ENCODE measurements around the gene MKX.
"Not testable (repeated sequence)": the region's sequence is repeated elsewhere in the genome, so short reads cannot be mapped to it uniquely, and the experiment has no call there.

Gene MKX

DNA sequence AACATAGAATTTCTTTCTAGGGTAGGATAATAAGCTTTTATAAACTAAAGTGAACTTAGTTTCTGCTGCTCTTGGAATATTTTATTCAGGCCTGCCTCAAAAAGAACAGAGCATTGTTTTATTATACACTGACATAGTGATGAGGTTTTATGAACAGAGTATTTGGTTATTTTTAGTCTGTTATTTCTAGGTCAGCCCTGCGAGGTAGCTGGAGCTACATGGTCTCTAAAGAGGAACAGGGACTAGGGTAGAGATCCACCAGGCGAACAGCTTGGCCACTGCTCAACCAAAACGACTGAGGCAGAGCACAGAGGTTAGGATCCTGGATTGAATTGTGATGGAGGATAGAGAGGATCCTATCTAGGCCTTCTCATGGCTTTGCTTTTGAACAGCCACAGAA, 53.0 kb downstream of the MKX start:
- DNase-seq (ENCODE audit: low spot score), result no peak

DNA sequence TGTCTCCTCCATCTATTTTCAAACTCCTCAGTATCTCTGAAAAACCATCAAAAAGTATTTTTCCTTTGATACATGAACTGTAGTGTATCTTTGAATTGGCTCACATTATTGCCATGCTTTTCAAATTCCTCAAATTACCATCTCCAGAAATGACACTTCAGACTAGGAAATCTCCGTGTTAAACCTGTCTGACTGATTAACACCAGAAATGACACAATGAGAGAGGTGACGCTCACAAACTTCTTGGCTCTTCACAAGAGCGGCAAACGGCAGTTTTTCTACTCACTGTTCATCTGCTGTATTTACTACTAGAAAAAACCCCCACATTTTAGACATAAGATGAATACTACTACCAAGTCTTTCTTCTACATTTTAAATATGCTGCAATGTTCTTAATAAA, 56.6 kb downstream of the MKX start:
- DNase-seq (ENCODE audit: low spot score), result no peak

DNA sequence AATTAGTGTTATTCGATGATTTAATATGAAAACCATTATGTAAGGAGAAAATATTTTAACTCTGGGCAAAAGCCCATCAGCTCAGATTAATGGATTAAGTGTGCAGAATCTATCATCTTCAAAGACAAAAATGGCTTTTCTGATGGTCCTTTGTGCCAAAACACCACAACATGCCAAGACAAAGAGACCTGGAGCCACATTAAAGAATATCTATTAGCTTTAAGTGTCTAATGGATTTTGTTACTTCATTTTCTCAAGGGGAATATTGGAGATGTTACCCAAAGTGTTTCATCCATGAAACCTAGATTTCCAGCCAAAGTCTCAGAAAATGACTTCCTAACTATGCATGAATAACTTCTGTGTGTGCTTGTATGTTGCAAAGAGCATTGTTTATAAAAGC, 57.3 kb downstream of the MKX start:
- no peak for DNase-seq (ENCODE audit: low spot score)

DNA sequence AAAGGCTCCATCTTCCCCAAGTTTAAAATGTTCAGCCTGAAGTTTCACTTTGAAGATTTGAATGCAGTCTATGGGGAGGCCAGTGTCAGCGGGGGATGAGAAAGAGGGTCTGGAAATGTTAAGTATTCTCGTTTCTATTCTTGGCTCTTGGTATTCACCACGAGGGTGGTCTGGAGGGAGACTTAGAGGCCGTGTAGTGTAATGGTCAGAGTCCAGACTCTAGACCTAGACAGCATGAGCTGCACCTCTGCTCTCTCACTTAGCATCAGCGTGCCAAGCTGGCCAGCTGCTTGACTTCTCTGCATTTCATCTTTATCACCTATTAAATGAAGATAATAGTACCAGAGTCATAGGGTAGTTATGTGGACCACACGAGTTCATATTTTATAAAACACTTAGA, 57.9 kb downstream of the MKX start:
- no peak for DNase-seq (ENCODE audit: low spot score)

DNA sequence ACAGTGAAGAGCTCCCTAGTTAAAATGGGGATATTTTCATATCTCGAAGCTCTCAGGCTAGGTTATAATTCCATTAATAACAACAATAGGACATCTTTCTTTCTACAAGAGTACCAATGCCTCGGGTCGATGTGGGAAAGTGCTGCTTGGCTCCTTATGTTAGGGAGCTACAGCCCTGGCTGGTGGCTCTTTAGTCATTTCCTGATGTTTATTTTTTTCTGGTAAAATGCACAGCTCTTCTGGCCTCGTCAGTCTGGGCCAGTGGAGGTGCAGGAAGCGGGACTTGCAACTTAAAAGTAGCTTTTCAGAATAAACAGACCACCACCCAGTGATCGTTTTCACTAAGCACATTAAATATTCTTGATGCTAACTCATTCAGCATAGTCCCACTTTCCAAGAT, 58.3 kb downstream of the MKX start:
- no peak for DNase-seq (ENCODE audit: low spot score)

DNA sequence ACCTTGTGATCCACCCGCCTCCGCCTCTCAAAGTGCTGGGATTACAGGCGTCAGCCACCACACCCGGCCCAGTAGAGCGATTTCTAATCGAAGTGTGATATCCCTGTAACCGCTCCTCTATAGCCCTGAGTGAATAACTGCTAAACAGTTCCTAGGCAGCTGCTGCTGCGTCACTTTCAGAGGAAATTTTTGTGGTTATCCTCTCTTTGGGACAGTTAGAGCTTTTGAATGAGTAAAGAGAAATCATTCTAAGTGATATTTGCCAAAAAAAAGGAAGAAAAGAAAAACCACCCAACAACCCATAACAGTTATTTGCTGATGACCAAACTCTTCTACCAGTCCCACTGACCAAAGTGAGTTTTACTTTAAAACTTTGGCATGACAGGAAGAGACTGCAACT, 59.9 kb downstream of the MKX start:
- no peak for DNase-seq (ENCODE audit: low spot score)

DNA sequence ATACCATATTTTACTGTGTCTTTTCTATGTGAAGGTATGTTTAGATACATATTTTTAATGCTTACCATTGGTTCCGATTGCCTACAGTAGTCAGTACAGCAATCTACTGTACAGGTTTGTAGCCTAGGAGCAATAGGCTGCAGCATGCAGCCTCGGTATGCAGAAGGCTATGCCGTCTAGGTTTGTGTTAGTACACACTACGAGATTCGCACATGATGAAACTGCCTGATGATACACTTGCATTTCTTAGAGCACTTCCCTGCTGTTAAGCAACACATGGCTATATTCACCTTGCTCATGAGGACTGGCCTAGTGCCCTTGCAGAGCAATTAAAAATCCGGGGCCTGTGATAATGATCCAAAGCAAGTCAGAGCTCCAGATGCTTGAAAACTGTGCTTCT, 62.4 kb downstream of the MKX start:
- DNase-seq (ENCODE audit: low spot score), result no peak

DNA sequence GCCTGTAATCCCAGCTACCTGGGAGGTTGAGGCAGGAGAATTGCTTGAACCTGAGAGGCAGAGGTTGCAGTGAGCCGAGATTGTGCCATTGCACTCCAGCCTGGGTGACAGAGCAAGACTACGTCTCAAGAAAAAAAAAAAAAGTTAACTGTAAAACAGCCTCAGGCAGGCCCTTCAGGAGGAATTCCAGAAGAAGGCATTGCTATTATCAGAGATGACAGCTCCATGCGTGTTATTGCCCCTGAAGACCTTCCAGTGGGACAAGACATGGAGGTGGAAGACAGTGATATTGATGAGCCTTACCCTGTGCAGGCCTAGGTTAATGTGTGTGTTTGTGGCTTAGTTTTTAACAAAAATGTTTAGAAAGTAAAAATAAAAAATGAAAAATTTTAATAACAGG, 63.8 kb downstream of the MKX start:
- not testable (repeated sequence) for DNase-seq (ENCODE audit: low spot score)

DNA sequence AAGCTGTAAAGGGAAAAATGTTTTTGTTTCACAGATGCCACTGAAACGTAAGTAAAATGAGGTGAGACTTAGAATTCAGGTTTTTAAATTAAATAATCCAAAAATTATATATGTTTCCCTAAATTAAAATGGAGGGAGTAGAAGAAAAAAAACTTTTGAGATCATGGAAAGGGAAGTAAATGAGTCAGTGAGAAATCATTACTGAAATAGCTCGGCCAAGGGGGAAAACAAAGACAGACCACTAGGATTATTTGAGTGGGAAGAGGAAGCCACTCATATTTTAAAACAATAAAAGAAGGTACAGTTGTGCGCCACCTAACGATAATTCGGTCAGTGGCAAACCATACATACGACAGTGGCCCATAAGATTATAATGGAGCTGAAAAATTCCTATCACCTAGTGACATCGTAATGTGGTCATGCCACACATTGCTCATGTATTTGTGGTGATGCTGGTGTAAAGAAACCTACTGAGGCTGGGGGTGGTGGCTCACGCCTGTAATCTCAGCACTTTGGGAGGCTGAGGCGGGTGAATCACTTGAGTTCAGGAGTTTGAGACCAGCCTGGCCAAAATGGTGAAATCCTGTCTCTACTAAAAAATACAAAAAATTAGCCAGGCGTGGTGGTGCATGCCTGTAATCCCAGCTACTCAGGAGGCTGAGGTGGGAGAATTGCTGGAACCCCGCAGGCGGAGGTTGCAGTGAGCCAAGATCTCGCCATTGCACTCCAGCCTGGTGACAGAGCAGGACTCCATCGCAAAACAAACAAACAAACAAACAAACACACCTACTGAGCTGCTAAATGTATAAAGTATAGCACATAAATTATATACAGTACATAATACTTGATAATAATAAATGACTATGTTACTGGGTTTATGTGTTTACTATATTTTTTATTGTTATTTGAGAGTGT, 64.7 kb downstream of the MKX start:
- no peak for DNase-seq (ENCODE audit: low spot score)

DNA sequence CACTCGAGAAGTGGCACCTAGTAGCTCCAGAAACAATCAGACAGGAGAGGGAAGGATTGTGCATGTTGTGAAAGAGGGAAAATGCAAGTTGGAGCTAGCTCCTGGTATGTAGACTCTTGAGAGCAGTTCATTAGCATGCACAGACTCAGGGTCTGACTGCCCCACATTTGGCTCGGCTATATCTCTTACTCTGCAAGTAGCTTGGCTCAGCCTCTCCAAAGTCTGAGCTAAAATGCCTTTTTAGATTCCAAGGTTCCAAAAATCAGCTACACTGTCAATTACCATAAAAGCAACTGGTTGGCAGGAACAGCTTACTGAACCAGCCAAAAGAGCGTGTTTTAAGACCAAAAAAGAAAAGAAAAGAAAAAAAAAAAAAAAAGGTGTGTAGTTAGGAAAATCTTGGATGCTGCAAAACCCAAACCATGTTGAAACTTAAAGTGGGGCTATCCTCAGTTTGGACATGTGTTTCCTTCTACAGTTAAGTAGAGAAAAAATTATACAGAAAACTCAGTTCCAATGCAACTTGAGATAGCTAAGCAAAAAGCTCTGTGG, 65.5 kb downstream of the MKX start:
- DNase-seq (ENCODE audit: low spot score), result peak; percentile 30

DNA sequence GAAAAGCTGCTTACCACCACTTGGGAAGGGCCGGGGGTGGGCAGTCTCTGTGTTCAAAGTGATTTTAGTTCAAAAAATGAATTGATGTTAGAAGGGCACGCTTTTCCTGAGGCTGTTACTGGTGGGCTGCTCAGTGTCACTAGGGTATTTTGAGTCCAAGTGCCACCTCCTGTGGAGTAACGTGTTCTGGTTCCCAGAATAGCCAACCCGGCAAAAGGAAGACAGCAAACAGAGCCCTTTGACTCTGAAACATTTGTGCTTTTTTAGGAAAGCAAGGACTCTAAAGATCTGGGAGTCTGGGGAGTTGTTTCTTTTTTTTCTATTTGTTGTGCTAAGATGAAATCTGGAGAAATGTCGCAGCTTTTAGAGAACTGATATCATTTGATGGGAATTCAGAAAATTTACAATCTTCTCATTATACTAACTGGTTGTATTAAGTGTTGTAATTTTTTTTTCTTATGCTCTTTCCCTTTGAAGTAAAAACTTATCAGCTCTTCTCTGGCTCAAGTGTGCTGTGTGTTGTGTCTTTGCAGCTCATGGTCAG, 66.2 kb downstream of the MKX start:
- no peak for DNase-seq (ENCODE audit: low spot score)

DNA sequence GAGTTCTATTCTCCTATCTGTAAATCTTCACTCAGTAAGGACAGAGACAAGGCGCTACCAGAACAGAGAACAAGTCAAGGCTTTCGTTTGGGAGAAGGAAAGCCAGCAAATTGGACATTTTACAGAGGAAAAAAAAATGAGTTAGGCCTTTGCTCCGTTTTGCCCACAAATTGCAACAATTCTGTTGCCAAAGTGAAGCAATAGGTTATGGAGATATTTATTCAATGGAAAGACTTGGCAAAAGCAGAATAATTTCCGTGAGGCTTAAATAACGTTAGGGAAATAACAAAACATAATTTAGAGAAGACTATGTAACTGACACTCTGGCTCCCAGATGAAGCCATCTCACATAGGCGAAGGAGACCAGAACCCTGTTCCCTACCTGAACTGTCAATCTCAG, 67.5 kb downstream of the MKX start:
- no peak for DNase-seq (ENCODE audit: low spot score)

DNA sequence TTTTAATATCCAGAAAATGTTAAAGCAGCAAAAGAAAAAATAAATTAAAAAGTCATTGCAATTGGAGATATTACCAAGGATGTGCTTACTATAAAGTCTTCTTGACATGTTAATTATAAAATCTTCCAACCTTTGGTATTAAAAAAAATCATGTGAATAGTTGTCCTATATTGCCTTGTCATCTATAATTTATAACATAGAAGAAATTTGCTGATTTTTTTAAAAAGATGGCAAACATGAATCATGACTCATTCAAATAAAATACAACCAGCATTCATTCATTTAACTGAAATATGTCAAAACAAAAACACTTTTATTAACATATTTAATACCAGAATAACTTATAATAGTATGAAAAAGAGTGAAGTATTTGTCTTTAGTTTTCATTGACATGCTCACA, 72.6 kb downstream of the MKX start:
- no peak for DNase-seq (ENCODE audit: low spot score)

DNA sequence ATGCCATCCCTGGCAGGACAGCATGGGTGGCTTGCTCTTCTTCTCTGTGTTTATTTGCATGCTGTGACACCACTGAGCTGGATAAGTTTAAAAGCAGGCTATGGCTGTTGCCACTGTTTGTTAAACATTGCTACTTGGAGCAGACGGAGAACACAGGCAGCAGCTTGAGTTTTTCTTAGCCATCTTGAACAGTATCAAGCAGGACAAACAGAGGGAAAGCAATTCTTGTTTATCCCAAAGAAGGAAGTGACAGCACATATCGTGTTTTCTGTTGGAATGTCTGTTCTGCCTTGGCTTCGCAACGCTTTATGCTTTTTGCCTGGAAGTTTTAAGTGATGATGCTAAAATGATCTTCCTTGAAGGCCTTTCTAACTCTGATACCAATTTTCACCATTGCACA, 73.8 kb downstream of the MKX start:
- DNase-seq (ENCODE audit: low spot score), result no peak

DNA sequence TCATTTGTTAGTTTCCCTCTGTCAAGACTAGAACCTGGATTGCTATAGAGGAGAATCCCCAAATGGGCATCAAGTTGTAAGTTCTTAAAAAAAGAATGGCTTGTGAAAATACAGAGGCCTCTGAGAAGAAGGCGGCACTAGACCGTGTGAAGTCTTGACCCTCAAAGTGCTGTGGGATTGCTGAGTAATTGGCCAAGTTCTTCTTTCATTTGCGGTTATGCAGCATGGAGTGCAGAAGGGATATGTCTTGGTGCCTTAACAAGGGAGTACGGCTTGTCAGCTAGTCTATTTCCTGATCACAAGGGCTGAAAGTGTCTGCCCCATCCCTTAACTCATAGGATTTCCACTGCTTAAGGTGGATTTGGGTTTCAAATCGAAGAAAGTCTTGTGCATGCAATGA, 81.2 kb downstream of the MKX start:
- no peak for DNase-seq (ENCODE audit: low spot score)

DNA sequence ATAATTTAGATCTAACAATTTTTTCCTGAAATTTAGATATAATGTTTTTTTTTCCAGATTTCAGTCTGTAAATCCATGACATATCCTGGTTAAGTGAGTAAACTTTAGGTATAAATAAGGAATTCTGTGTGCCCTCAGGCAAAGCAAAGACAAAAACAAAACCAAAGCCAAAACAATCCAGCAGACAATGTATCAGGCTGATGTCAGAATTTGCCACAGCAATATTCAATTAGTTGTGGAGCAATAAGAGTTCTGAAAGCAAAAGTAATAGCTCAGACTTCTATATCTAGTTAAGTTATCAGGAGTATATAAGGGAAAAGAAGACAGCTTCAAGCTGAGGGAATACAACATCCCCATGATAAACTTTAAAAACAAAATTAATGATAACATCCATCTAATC, 82.0 kb downstream of the MKX start:
- no peak for DNase-seq (ENCODE audit: low spot score)

DNA sequence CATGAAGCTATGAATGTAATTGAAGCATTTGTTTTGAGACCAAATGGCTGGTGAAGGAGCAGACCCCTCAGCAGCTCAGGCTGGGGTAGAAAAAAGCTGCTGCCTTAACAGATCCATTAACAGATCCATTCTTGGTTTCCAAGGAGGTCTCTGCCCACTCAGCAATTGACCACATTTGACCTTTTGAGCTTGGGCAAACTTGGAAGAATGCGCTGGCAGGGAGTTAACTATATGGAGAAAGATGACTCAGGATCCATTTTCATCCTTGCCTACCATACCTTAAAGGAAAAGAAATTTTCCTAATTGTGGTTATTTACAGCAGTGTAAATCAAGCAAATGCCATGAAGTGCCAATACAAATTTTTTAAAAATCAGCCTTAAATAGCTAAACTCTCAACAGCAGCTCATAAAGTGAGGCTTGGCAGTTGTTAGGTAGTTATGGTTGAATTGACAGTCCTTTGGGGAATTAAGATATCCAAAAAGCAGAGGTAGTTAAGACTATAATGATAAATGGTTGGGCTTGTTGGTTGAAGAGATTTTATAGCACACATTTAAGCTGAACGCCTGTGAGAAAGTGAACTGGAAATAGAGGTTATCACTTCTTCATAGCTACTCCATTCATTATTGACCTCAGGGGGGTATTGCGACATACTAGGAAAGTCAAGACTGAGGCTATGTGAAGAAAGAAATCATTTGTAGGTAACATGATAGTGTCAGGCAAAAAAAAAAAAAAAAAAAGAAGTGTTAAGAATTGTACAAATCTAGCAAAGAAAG, 83.9 kb downstream of the MKX start:
- no peak for DNase-seq (ENCODE audit: low spot score)

DNA sequence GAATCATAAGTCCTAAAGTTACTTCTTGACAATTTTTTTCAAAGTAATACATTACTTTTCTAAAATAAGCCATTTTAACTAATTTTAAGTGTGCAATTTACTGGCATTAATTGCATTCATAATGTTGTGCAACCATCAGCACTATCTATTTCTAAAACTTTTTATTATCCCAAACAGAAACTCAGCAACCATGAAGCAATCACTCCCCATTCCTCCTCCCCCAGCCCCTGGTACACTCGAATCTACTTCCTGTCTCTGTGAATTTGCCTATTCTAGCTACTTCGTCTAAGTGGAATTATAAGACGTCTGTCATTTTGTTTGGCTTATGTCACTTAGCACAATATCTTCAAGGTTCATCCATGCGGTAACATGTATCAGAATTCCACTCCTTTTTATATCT, 84.9 kb downstream of the MKX start:
- DNase-seq (ENCODE audit: low spot score), result no peak

DNA sequence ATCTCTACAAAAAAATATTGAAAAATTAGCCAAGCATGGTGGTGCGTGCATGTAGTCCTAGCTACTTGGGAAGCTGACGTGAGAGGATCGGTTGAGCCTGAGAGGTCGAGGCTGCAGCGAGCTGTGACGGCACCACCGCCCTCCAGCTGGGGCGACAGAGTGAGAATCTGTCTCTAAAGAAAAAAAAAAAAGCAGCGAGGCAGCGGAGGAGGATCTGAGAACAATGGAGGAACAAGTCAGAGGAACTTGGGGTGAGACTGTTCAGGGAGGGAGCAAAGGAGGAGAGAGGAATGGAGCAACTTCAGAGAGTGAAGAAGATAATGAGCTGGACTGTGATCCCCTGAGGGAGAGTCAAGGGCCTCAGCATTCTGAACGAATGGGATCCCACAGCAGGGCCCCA, 85.4 kb downstream of the MKX start:
- DNase-seq (ENCODE audit: low spot score), result no peak

DNA sequence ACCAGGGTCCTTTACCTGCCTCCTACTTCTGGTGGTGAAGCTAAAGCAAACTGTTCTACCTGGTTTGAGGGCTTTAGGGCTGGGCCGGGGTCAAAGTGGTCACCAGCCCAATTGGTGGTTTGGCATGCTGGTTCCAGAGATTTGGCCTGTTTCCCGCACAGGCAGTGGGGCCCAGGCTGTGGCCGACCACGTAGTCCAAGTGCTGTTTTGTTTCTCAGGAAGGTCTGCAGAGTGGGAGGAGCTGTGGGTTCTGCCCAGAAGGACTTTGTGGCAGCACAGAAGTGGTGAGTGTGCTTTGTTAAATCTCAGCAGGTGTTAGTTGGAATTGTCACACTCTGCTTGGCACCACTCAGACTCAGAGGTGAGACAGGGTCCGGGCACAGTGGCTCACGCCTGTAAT, 85.8 kb downstream of the MKX start:
- no peak for DNase-seq (ENCODE audit: low spot score)

DNA sequence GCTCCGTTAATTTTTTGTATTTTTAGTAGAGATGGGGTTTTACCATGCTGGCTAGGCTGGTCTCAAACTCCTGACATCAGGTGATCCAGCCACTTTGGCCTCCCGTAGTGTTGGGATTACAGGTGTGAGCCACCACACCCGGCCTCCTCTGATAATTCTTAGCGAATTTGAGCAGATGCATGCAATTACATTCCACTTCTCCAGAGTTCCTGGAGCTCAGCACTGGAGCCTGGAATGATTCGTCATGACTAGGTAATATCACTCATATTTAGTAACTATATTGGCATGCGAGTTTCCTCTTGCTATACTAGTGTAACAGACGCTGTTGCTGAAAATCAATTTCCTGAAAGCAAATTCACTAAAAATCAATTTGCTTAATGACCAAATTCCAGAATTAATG, 86.8 kb downstream of the MKX start:
- no peak for DNase-seq (ENCODE audit: low spot score)

DNA sequence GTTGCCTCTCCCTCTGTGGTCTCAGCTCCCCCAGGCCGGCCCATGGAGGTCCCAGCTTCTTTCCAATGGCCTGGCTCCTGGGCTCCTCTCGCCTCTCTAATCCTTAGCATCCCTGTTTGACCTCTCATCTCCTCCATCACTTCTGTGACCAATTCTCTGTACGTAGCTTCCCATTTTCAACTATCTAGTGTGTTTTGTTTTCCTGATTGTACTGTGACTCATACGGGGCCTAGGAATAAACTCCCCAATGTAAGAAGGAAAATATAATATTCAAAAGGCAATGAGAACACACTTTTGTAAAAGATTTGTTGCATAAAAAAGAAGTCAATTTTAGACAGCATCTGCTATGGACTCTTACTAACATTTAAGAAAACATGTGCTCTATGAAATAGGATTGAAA, 90.3 kb downstream of the MKX start:
- no peak for DNase-seq (ENCODE audit: low spot score)

DNA sequence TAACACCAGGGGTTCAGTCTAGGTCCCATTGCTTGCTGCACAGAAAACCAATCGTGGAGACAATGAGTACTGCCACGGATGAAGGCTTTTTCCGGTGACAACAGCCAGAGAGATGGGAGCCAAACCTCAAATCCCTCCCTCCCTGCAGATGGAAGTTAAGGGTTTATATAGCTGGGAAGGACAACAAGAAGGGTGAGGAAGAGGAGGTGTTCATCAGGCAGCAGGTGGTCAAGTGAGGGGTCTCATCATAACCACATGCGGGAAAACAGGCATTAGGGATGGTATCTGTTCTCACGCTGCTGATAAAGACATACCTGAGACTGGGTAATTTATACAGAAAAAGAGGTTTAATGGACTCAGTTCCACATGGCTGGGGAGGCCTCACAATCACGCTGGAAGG, 91.3 kb downstream of the MKX start:
- DNase-seq (ENCODE audit: low spot score), result no peak

All from pons (tissue), 1 donor.